Thyroid gland (tissue), 4 donors: ENCODE results near the gene PRKCE. TPM values are rescaled to one million over a fixed set of nuclear protein-coding genes. Genes with fewer than 3 reads are reported as not detected.
A peak's percentile ranks its signal among the peaks of the same experiment; 100 is the strongest.

Source experiments
- DNase-seq, 2 donors: peaks; one replicate each; pipeline ENCODE4 v3.0.0-alpha.2; 2019
- H3K27ac ChIP-seq, 3 donors: fragments of 200-600 bp; sonication (generic); 1 replicate in 2 of 3; 2 replicates in 1 of 3; pipeline ENCODE4 v1.5.1; 2016 to 2019; ENCODE audit warnings: mild to moderate bottlenecking in 1 of 3, moderate library complexity in 1 of 3
- H3K27me3 ChIP-seq: fragments of 200-600 bp; sonication (generic); one replicate; pipeline ENCODE4 v1.5.1; 2019
- H3K36me3 ChIP-seq, 2 donors: fragments of 200-600 bp; sonication (generic); one replicate each; pipeline ENCODE4 v1.5.1; 2016 to 2019
- H3K4me1 ChIP-seq, 2 donors: fragments of 200-600 bp; sonication (generic); one replicate each; pipeline ENCODE4 v1.5.1; 2017 to 2019
- H3K4me3 ChIP-seq, 3 donors: fragments of 200-600 bp; sonication (generic); replicated peaks in 1 of 3; 1 replicate in 2 of 3; 2 replicates in 1 of 3; pipeline ENCODE4 v1.5.1; 2016; ENCODE audit warnings: mild to moderate bottlenecking in 1 of 3
- H3K9me3 ChIP-seq: fragments of 200-600 bp; sonication (generic); one replicate; pipeline ENCODE4 v1.5.1; 2017
- POLR2A ChIP-seq, 2 donors: fragments of 450-650 bp; IDR thresholded peaks; one replicate each; pipeline ENCODE4 v1.6.1; 2017; ENCODE audit warnings: antibody characterized with exemption in 2 of 2, mild to moderate bottlenecking in 2 of 2, moderate library complexity in 1 of 2
- WGBS, 2 donors: methylation state at CpG; one replicate each; pipeline ENCODE4 v1.1.5; 2017; 5-methylcytosine and 5-hydroxymethylcytosine counted together
- intact Hi-C: fragments of 100-400 bp; cut with DNase I; formaldehyde crosslinking; loops from one replicate; pipeline ENCODE4 v1.15.1; 2023
- total RNA-seq, 4 donors: library from RNA; depleted of rRNA; stranded (reverse); fragments of >200 nt; gene quantifications; one replicate each; pipeline ENCODE4 v1.2.3, GENCODE V29; 2016
- TF ChIP-seq, protein P1 (sequence below), 6 experiments: fragments of 200-600 bp in 3 of 6; fragments of 450-650 bp in 3 of 6; sonication (generic) in 3 of 6; IDR thresholded peaks; one replicate each; pipeline ENCODE4 v1.5.1; 2016 to 2019; ENCODE audit warnings: antibody characterized with exemption in 6 of 6, mild to moderate bottlenecking in 2 of 6, inconsistent platforms in 1 of 6, moderate library complexity in 1 of 6

The PRKCE gene
- total RNA-seq, 4 donors from 2014 or later, result 8.4 to 35.3 (median 15.2) TPM

DNA sequence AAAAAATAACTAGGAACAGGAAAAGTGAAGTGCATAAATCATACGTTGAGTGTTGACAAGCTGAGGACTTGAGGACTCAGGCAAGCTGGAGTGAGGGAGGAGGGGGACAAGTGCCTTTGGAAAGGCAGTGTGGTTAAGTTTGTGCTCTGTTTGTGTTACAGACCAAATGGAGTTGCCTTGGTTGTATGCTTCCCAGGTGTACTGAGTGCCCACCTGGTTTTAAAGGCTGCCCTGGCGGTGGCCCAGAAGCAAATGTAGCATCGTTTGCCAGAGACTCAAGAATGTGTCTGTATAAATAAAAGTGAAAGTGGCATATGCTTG, 240.9 kb downstream of the PRKCE start:
- H3K4me3 ChIP-seq, result no peak overlapping the region
- no peaks in the 10 kb centered on the region for H3K36me3 ChIP-seq
- WGBS, 2 donors, result 26 to 30% methylated on average over 3 of the region's 3 CpGs
- no peaks in the 10 kb centered on the region for H3K27me3 ChIP-seq
- intact Hi-C loops, result no loop called here
- DNase-seq, result peak; percentile 80 to 86
- TF ChIP-seq, protein P1, sequence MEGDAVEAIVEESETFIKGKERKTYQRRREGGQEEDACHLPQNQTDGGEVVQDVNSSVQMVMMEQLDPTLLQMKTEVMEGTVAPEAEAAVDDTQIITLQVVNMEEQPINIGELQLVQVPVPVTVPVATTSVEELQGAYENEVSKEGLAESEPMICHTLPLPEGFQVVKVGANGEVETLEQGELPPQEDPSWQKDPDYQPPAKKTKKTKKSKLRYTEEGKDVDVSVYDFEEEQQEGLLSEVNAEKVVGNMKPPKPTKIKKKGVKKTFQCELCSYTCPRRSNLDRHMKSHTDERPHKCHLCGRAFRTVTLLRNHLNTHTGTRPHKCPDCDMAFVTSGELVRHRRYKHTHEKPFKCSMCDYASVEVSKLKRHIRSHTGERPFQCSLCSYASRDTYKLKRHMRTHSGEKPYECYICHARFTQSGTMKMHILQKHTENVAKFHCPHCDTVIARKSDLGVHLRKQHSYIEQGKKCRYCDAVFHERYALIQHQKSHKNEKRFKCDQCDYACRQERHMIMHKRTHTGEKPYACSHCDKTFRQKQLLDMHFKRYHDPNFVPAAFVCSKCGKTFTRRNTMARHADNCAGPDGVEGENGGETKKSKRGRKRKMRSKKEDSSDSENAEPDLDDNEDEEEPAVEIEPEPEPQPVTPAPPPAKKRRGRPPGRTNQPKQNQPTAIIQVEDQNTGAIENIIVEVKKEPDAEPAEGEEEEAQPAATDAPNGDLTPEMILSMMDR (IDR thresholded peaks at IDR 0.05), result peak in 1 of 6 experiments; percentile 19
- no peak for TF ChIP-seq POLR2A (IDR thresholded peaks at IDR 0.05)
- peaks cover 24 to 55% of the 10 kb centered on the region in 2 donors for H3K4me1 ChIP-seq
- H3K27ac ChIP-seq, result peak overlapping the region; percentile 57 to 82 (median 76)
- no peaks in the 10 kb centered on the region for H3K9me3 ChIP-seq

DNA sequence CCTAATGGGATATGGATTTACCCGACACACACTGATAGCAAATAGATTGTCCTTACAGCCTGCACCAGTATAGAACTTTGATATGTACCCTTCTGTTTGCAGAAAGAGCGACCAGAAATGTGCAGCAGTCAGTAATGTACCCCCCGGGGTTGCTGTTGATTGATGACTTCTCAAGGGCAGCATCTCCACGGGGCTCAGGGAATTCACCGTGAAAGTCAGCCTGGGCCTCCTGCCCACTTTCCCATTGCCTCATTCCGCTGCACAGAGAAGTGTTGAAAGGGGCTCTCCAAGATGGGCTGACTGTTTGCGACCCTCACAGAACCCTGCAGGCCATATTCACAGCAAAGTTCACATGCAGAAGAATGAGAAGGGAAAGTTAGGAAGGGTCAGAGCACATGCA, 241.3 kb downstream of the PRKCE start:
- H3K4me3 ChIP-seq, result no peak overlapping the region
- H3K36me3 ChIP-seq, result no peaks in the 10 kb centered on the region
- peak overlapping the region in 2 of 3 donors; percentile 57 to 82 for H3K27ac ChIP-seq
- intact Hi-C loops, result no loop called here
- no peaks in the 10 kb centered on the region for H3K27me3 ChIP-seq
- no peaks in the 10 kb centered on the region for H3K9me3 ChIP-seq
- peak; percentile 89 to 90 for DNase-seq
- WGBS, 2 donors, result 13 to 27% methylated on average over 7 of the region's 7 CpGs
- peaks cover 24 to 54% of the 10 kb centered on the region in 2 donors for H3K4me1 ChIP-seq
- TF ChIP-seq POLR2A (IDR thresholded peaks at IDR 0.05), result no peak
- TF ChIP-seq, protein P1 (IDR thresholded peaks at IDR 0.05), result peak in 1 of 6 experiments; percentile 1

DNA sequence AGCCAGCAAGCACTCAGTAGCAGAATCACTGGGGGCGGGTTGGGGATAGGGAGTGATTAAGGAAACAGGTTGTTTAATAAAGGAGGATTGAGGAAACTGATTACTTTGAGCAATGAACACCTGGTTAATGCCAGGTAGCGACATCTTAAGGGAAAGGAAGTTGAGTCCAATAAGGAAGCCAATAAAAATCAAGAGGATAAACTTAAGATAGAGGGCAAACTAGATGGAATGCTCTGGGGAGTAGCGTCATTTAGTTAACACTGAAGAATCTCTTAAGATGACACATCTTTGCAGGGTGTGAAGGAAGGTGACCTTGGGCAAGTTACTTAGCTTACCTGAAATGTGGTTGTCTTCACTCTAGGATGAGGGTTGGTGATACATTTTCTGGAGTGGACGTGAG, 242.7 kb downstream of the PRKCE start:
- Histone ChIP-seq H3K4me3 (no peak overlapping the region), H3K9me3 (no peaks in the 10 kb centered on the region), H3K36me3 (no peaks in the 10 kb centered on the region), H3K27me3 (no peaks in the 10 kb centered on the region), H3K4me1 (peaks cover 30 to 47% of the 10 kb centered on the region in 2 donors), H3K27ac (no peak overlapping the region)
- no peak for DNase-seq
- intact Hi-C loops, result no loop called here
- TF ChIP-seq, protein P1 (IDR thresholded peaks at IDR 0.05), result no peak
- no peak for TF ChIP-seq POLR2A (IDR thresholded peaks at IDR 0.05)
- WGBS, 2 donors, result 93 to 94% methylated on average over 4 of the region's 4 CpGs

DNA sequence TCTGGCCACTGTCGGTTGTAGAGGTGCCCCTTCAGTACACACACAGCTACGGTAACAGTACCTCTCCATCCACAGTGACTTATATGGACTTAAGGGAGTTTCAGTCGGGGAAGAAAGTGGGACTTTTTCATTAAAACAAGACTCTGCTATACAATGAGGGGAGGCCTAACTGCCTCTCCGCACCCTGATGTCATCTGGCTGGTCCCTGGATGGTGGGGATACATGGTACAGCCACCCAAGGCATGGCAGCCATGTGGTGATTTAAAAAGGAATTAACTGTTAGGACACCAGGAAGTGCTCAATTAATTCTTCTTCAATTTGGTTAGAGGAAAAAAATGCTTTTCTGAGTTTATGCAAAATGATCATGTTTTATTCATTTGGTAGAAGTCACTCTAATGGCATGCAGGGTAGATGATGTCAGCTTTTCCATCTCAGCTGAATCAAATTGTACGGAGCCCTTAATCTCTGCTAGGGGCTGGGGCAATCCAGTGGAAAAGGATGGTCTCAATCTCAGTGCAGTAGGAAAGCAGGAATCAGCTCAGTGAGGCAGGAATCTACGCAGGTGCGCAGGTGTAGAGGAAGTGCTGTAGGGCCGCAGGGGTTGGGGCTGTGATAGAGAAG, 243.9 kb downstream of the PRKCE start:
- TF ChIP-seq, protein P1 (IDR thresholded peaks at IDR 0.05), result no peak
- no peak for TF ChIP-seq POLR2A (IDR thresholded peaks at IDR 0.05)
- Histone ChIP-seq H3K27me3 (no peaks in the 10 kb centered on the region), H3K4me3 (no peak overlapping the region), H3K27ac (no peak overlapping the region), H3K36me3 (no peaks in the 10 kb centered on the region), H3K4me1 (peaks cover 30 to 39% of the 10 kb centered on the region in 2 donors), H3K9me3 (no peaks in the 10 kb centered on the region)
- WGBS, 2 donors, result 90 to 92% methylated on average over 8 of the region's 8 CpGs
- intact Hi-C loops, result no loop called here
- no peak for DNase-seq

DNA sequence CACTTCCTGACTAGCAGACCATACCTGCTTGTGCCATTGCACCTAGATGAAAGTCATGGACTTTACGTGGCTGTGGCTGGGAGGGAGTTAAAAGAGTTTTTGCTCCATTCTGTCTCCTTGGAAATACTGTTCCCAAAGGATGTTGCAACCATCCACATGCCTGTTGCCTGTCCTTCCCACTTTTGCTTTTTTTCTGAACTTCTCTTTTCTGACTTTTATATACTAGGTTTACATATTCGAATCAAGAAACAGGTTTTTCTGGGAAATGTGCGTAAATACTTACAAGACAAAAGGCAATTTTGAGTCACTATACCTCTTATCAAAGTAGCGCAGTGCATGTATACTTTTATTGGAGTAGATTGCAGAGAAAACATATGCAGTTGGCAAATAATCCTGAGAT, 244.8 kb downstream of the PRKCE start:
- Histone ChIP-seq H3K4me3 (no peak overlapping the region), H3K4me1 (peaks cover 29 to 30% of the 10 kb centered on the region in 2 donors), H3K27me3 (no peaks in the 10 kb centered on the region), H3K36me3 (no peaks in the 10 kb centered on the region), H3K27ac (no peak overlapping the region), H3K9me3 (no peaks in the 10 kb centered on the region)
- intact Hi-C loops, result no loop called here
- no peak for TF ChIP-seq POLR2A (IDR thresholded peaks at IDR 0.05)
- TF ChIP-seq, protein P1 (IDR thresholded peaks at IDR 0.05), result no peak
- DNase-seq, result no peak
- 85 to 91% methylated on average over 4 of the region's 4 CpGs for WGBS, 2 donors
